Fibroblast of skin of back (primary cell): ENCODE data around the gene CCDC148.
"Not testable (repeated sequence)": the region's sequence is repeated elsewhere in the genome, so short reads cannot be mapped to it uniquely, and the experiment has no call there.

Experiments
- DNase-seq: peaks from one replicate; pipeline ENCODE4 v3.0.0-alpha.2; 2013

Gene CCDC148

GRCh38 chr2:158276619-158277471 lies 179.7 kb downstream of the CCDC148 start:
- DNase-seq, result no peak

GRCh38 chr2:158273791-158274190 lies 182.8 kb downstream of the CCDC148 start:
- DNase-seq, result no peak

- no peak for DNase-seq
Measured at GRCh38 chr2:158270536-158270935, 186.0 kb downstream of the CCDC148 start.

GRCh38 chr2:158269143-158269542 lies 187.4 kb downstream of the CCDC148 start:
- DNase-seq, result no peak

GRCh38 chr2:158266111-158266510 lies 190.4 kb downstream of the CCDC148 start:
- DNase-seq, result no peak

GRCh38 chr2:158255257-158255656 lies 201.3 kb downstream of the CCDC148 start:
- no peak for DNase-seq

GRCh38 chr2:158253170-158253569 lies 203.4 kb downstream of the CCDC148 start:
- DNase-seq, result no peak

GRCh38 chr2:158251356-158251755 lies 205.2 kb downstream of the CCDC148 start:
- no peak for DNase-seq

GRCh38 chr2:158243392-158243791 lies 213.2 kb downstream of the CCDC148 start:
- no peak for DNase-seq

- DNase-seq, result no peak
Measured at GRCh38 chr2:158242280-158242679, 214.3 kb downstream of the CCDC148 start.

GRCh38 chr2:158240975-158241374 lies 215.6 kb downstream of the CCDC148 start:
- no peak for DNase-seq

GRCh38 chr2:158239271-158239670 lies 217.3 kb downstream of the CCDC148 start:
- DNase-seq, result no peak

GRCh38 chr2:158234497-158234896 lies 222.1 kb downstream of the CCDC148 start:
- no peak for DNase-seq

- DNase-seq, result peak; percentile 9
Measured at GRCh38 chr2:158232476-158232875, 224.1 kb downstream of the CCDC148 start.

GRCh38 chr2:158228943-158229508 lies 227.5 kb downstream of the CCDC148 start:
- no peak for DNase-seq

- DNase-seq, result not testable (repeated sequence)
Measured at GRCh38 chr2:158223066-158223465, 233.5 kb downstream of the CCDC148 start.

GRCh38 chr2:158221063-158222020 lies 235.2 kb downstream of the CCDC148 start:
- DNase-seq, result no peak

- no peak for DNase-seq
Measured at GRCh38 chr2:158217593-158217992, 239.0 kb downstream of the CCDC148 start.

GRCh38 chr2:158214431-158214830 lies 242.1 kb downstream of the CCDC148 start:
- peak; percentile 65 for DNase-seq

- DNase-seq, result no peak
Measured at GRCh38 chr2:158213773-158214172, 242.8 kb downstream of the CCDC148 start.

- DNase-seq, result no peak
Measured at GRCh38 chr2:158212301-158212700, 244.3 kb downstream of the CCDC148 start.

- no peak for DNase-seq
Measured at GRCh38 chr2:158211502-158211901, 245.1 kb downstream of the CCDC148 start.

- no peak for DNase-seq
Measured at GRCh38 chr2:158207354-158207753, 249.2 kb downstream of the CCDC148 start.
